HG03095 (cell line): ENCODE measurements around the gene OR4E2.
"Not testable (repeated sequence)": the region's sequence is repeated elsewhere in the genome, so short reads cannot be mapped to it uniquely, and the experiment has no call there.

Source experiments
- ATAC-seq: cut with Tn5 transposase; IDR thresholded peaks from one replicate; pipeline ENCODE4 v1.9.1; 2021; ENCODE audit warnings: moderate library complexity; ENCODE audit not compliant: unreplicated experiment

OR4E2 gene, protein sequence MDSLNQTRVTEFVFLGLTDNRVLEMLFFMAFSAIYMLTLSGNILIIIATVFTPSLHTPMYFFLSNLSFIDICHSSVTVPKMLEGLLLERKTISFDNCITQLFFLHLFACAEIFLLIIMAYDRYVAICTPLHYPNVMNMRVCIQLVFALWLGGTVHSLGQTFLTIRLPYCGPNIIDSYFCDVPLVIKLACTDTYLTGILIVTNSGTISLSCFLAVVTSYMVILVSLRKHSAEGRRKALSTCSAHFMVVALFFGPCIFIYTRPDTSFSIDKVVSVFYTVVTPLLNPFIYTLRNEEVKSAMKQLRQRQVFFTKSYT

DNA sequence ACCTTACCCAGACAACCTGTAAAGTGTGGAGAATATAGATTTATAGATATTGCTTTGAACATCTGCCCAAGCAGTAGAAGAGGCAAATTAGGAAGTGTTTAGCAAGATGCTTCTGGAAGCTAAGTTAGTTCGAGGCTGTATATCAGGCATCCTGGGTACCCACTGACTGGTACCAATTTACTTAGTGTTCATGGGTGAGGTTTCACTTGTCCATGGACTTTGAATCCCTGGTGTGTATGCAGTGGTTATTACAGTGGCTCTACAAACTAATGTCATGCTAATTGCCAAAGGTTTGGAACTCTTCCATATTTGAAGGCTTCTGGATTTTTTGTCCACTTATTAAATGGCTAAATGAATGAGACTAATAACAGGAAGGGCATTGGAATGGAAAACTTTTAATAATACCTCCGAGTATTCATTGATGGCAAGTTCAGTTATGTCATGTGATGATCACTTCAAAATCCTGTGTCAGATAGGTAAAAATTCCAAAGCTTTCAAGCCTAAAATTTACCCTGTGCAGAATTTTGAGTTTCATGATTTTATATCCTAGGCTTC is at the start of gene OR4E2:
Gene OR4E2, plus strand, starts transcription at position 505 of the 555 bp plus-strand sequence. CDS start 11,248 bp downstream, outside the sequence.
- ATAC-seq, result no peak

DNA sequence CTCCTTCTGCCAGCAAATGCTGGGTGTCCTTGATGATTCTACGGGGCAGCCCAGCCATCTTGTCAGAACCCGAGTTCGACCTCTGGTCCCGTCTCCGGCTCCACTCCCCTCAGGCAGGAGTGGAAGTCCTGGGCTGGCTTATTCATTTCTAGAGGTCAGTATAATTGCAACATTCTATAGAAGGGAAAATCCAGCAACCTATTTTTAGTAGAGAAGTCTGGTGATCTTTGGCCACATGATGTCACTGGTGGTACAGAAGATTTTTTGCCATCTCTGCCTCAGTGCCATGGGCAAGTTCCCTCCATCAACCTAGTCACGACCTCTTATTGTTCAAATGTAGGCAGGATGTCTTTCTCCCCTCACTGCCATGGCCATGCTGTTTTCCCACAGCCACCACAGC is 41.3 kb upstream of the OR4E2 start:
- no peak for ATAC-seq

DNA sequence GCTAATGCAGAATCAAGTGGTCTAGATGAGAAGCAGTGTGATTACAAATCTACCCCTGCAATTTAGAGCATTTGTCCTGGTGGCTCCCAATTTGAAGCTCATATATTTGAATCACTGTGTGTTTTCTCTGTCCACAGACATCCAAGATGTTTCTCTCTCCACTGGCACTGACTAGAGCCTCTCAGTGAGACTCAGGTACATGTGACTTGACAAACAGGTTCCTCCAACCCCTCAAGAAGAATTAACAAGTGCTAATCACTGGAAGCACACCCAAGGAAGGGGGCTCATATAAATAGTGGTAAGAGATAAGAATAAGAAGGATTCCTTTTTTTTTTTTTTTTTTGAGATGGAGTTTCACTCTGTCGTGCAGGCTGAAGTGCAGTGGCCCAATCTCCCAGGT is 39.4 kb upstream of the OR4E2 start:
- ATAC-seq, result no peak

DNA sequence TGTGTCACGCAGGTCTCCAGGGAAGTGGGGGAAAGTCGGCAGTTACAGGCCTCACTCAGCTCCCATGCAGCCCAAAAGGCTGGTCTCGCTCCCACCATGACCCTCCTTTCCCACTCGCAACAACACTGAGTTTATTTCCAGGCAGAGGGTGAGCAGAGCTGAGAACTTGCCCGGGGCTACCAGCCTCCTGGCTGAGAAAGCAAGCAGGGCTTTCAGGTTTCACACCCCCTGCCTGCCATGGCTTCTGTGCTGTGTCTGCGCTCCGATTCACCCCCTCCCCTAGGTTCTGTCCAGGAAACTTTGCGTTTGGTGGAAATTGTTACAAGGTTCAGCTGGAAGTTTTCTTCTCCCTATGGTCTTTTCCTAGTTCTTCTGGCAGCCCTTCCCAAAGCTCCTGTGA is 36.0 kb upstream of the OR4E2 start:
- ATAC-seq, result no peak

DNA sequence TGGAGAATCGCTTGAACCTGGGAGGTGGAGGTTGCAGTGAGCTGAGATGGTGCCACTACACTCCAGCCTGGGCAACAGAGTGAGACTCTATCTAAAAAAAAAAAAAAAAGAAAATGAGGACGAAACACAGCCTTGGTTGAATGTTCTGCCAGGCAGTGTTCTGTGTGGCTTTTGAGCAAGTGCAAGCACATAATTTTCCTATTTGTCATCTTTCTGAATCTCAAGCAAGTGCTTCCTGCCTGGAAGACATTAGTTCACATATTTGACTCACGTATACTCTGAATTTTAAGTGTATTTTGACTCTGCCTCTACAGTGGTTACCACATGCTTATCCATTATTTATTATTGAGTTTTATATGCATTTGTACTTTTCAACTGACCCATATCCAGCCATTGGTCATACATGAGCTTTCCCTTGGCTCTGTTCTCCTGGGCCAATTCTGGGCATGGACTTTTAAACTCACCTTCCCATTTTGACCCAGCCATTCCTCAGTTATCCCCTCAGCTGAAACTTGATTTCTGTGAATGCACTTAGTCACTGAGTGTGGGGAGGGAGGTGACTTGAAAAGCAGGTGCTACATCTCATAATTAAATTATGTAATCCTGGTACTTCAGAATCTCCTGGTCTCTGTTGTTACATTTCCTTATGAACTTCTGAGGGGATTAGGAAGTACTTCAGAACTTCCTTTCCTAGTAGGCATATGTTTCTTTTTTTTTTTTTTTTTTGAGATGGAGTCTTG is 27.0 kb upstream of the OR4E2 start:
- no peak for ATAC-seq

DNA sequence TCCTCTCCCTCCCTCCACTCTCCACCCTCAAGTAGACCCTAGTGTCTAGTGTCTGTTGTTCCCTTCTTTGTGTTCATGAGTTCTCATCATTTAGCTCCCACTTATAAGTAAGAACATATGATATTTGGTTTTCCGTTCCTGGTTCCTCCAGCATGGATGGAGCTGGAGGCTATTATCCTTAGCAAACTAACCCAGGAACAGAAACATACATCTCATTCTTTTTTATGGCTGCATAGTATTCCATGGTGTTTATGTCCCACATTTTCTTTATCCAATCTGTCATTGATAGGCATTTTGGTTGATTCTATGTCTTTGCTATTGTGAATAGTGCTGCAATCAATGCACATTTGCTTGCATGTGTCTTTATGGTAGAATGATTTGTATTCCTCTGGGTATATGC is 23.1 kb upstream of the OR4E2 start:
- not testable (repeated sequence) for ATAC-seq

DNA sequence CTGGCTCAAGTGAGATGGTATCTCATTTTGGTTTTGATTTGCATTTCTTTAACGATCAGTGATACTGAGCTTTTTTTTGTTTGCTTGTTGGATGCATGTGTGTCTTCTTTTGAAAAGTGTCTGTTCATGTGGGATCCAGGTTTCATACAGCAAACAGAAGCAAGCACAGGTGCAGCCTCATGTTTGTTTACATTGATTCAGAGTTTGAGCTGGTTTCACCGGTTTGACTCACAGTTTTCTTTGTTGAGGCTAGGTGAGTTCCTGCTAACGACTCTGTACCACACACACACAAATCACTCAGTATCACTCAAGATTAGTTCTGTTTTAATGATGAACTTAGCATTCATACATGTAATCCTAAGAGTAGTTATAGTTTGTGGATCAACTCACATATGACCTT is 22.6 kb upstream of the OR4E2 start:
- ATAC-seq, result no peak

DNA sequence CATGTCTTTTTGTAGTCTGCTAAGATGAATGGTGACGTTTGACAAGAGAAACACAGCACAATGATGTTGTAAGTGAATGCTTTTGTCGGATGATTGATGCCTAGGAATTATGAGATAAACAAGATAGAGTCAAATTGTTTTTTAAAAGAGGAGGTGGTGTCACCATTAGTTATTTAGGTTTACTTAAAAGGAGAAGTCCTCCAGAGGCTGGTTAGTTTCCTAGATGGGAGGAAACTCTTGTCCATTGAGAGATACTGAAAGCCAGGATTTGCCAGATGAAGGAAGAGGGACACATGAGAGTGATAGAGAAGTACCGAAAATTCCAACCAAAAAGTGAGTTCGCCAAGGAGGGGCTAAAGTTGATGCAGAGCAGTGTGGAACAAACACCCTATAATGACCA is 18.8 kb upstream of the OR4E2 start, which contains the start of gene OR10G2:
Gene OR10G2, minus strand, starts transcription at position 101 of the 400 bp plus-strand sequence. Its CDS starts 98 bp downstream, at position 3.
- ATAC-seq, result no peak

DNA sequence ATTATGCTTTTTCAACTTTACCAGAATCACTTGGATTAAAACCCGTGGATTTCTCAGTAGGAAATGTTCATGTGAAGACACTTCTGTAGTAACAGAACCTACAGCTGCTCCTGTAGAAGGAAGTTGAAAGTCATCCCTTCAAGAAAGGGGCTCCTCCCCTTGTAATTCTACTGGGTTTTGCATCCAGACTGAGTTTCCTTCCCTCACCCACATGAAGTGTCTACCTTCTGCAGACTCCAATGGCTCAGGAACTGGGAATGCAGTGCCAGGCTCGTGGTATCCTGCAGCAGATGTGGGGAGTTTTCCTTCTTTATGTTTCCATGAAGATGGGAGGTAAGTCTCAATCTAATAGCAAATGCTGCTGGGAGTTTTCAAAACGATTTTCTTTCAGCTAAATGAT is 11.0 kb upstream of the OR4E2 start:
- no peak for ATAC-seq

DNA sequence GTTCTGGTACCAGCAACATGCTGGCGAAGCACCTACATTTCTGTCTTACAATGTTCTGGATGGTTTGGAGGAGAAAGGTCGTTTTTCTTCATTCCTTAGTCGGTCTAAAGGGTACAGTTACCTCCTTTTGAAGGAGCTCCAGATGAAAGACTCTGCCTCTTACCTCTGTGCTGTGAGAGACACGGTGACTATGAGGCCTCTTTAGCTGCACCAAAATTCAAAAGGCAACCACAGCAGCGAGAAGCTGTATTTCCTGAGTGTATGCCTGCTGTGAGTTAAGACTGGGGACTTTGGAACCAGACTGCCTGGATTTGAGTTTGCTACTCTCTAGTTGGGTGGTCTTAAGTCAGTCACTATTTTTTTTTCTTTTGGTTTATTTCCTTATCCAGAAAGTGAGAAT is 10.2 kb upstream of the OR4E2 start:
- no peak for ATAC-seq

DNA sequence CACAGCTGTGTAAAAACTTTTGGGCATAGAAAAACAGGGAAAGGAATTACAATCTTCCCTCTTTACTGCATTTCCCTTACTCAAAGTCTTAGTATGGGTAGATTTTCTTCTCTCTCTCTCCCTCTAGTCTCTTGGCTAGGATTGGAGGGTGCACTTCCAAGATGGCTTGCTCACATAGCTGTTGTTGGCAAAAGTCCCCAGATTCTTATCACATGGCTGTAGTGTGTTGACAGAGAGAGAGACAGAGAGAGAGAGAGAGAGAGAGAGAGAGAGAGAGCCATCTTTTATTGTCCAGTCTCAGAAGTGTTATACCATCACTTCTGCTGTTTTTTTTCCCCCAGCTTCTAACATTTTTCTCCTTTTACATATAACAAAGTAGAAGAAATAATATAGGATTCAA is 6.3 kb upstream of the OR4E2 start:
- no peak for ATAC-seq

DNA sequence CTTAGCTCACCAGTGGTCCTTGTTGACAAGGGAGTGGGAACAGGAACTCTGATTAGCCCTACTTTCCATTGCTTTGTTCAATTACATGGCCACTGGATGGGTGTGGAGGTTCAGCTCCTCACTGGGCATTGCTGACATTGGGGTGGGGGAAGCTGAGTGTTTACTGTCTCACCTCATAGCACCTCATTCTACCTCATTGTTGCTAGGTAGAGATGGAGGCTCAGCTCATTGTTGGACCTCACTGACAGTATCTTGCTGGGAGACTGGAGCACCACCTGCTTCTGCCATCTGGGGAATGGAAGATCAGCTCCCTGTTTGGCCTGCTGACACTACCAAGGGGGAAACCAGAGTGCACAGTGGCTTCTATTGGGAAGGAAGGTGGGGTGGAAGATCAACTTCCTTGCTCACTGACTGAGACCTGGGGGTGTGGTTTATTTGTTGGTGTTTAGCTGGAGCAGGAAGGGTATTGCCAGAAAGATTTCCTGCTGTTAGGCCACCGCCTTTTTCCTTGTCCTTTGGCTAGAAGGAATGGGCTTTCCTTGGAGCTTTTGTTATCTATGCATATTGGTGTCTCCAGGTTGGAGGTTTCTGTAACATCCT is 1.3 kb upstream of the OR4E2 start:
- no peak for ATAC-seq

DNA sequence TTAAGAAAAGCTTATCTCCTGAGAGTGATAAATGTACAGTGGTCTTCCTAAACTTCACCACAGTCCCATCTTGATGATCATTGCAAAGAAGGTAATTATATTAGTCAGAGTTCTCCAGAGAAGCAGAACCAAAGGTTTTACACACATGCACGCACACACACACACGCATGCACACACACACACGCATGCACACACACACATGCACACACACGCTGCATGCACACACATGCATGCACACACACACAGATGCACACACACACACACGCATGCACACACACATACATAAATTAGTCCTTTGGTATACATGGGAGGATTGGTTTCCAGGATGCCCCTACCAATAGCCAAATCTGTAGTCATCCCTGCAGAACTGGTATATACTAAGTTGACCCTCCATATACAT is 580 bp downstream of the OR4E2 start:
- no peak for ATAC-seq

DNA sequence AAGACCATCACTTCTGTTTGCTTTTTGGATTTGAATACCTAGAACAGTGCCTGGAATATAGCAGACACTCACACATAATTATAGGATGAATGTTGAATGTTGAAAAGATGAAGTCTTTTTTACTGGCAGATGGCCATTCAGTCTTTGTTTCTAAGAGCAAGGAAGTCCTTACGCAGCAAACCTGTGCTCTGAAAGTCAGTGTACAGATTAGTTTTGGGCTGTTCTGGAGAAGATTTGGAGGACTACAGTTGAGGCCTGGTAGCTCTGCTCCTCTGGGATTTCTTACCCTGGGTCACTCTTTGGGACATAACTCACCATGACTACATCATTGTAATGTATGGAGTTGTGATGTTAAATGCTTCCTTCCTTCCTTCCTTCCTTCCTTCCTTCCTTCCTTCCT is 3.3 kb downstream of the OR4E2 start:
- no peak for ATAC-seq

DNA sequence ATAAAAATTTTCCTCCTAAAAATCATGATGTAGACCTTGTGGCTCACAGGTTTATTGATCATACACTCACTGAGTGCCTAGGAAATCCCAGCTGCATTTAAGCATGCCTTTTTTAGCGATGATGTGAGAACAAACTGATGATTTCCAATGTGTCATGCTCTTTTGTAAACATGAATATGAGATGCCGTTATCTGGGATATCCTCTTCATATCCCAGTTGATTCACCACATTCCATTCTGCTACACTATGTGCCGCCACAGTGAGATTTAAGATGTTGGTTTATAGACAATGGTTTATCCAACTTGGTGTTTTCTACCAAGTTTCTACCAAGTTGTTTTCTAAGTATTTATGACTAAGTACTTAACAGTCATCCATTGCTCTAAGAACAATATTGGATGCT is 14.7 kb downstream of the OR4E2 start:
- no peak for ATAC-seq

DNA sequence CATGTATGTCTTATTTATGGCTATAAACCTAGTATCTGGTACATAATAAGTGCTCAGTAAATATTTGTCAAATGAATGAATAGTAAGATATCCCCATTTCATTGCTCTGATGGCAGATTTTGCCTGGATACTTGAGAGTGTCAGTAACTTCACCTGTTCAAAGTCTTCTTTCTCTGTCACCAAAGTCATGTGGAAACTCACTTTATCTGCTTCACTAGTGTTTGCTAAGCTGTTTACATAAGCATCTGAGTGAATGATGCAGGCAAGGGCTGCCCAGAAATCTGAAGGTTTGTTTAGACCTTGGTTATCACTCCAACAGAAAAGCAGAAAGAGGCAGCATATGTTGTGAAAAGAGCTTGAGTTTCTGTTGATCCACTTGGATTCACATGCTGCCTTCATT is 15.6 kb downstream of the OR4E2 start:
- no peak for ATAC-seq

DNA sequence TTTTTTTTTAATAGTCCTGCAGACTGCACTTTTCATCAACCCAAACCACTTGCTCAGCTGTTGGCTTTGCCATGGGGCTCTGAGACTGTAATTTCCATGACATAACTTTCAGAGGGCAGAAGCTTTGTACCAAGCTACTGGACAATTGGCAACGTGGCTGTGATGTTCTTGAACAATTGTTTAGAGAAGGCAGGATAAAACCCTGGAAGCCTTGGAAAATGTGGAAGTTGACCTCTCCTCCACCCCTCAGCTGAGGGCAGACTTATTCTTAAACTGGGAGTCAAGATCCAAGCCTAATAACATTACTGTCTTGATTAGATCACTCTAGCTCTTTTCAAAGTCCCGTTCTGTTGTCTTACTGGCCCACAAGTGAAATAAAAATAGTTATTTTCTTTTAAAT is 17.7 kb downstream of the OR4E2 start:
- no peak for ATAC-seq

DNA sequence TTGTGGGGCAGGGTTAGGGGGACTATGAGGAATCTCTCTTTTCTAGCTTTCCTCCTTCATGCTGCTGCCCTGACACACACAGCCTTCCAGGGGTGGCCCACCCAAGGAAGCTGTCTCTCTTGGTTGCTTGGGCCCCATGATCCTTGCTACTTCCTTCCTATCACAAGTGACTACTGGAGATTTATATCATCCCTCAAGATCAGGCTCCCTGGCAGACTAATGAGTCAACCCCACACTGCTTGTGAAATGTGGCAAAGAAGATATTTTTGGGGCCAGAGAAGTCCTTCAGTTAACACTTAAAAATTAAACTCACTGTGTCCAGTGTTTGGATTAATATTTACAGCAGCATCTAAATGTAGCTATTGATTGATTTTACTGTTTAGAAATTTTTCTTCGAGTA is 18.5 kb downstream of the OR4E2 start:
- ATAC-seq, result no peak

DNA sequence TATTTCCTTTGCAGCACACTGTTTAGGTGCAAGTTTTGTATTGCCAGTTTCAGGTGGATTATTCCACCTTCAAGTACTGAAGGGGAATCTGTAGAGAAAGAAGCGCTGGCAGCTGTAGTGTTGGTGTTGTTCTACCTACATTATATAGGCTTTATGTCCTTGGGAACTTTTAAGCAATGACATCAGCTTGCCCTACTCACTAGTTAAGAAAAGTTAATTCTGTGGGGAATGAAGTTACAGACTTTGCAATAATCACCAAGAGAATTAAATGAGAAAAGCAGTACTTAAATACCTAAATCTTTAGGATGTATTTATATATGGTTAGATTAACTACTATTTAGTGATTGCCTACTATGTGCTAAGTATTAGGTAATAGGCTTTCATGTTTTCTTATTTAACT is 20.1 kb downstream of the OR4E2 start, which contains the start of gene OR4E1:
Gene OR4E1, minus strand, starts transcription at position 101 of the 400 bp plus-strand sequence. CDS start 2,883 bp downstream, outside the sequence.
- ATAC-seq, result no peak

DNA sequence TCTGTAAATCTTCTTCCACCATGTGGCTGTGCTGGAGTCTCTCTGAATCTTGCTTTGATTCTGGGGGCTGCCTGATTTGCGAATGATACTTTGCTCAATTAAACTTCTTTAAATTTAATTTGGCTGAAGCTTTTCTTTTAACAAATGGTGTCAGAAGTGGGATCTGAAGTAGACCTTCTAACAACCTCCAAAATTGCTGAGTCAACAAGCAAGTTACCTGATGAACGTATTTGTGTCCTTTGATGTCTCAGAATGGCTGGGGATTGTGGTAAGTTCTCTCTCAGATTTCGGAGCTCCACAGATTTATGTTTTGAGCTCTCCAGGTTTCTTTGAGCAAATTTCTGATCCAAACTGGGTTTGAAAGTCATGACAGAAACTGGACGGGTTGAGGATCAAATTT is 21.9 kb downstream of the OR4E2 start:
- no peak for ATAC-seq

DNA sequence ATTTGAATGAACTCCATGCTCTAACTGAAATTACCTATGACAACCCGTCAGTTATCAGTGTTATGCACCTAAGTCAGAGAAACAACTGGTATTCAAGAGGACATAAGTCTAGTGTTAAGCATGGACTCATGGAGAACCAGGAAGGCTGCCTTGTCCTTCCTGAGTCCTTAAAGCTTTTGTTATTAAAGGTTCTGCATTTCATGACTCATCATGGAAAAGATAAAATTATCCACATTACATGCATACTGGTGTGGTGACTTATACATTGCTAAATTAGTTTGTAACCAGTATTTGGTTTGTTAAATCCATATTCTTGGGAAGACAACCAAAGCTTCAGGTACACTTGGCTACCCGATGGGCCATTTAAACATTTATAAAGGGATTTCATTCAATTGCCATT is 26.4 kb downstream of the OR4E2 start:
- ATAC-seq, result no peak

DNA sequence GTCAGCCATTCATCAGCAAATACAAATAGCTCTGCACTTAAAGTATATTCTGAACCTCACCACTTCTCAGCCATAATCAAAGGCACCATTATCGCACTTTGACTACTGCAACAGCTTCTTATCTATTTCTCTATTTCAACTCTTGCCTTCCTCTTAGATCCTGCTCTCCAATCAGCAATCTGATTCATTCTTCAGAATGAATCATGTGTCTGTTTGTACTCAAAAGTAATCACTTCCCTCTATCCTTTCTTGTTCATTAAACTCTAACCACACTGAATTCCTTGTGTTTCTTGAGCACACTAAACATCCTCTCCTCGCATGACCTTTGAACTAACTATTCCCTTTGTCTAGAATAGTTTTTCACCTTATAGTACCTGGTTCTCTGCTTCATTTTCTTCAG is 32.8 kb downstream of the OR4E2 start:
- no peak for ATAC-seq
